A673 (cell line): Measurements from ENCODE around the gene SSNA1. TPM values are rescaled to one million over a fixed set of nuclear protein-coding genes. Genes with fewer than 3 reads are reported as not detected.

Source experiments
- BruUV-seq: library from RNA; stranded (reverse); fragments of 400-500 nt; replicated peaks from 2 replicates; lab custom pipeline; 2021; lab: Mats Ljungman, UMichigan
- CTCF ChIA-PET: fragments of 300-600 bp; sonication (Branson Sonifier 250); formaldehyde crosslinking; loops from one replicate; lab custom pipeline; 2022; ENCODE audit warnings: antibody characterized with exemption; lab: Charles Lee
- POLR2A ChIA-PET: fragments of 300-600 bp; sonication (Branson Sonifier 250); formaldehyde crosslinking; loops from one replicate; lab custom pipeline; 2022; ENCODE audit warnings: antibody characterized with exemption; ENCODE audit not compliant: low non-redundant PET; lab: Charles Lee
- DNase-seq: peaks from one replicate; pipeline ENCODE4 v3.0.0-alpha.2; 2015; ENCODE audit warnings: low spot score
- H3K27ac ChIP-seq: fragments of 200-600 bp; sonication (generic); 2 replicates; pipeline ENCODE4 v1.5.1; 2016; ENCODE audit warnings: mixed run types, low read depth, mild to moderate bottlenecking, mixed read lengths, antibody characterized with exemption, low read length; ENCODE audit not compliant: poor library complexity, severe bottlenecking
- H3K27me3 ChIP-seq: fragments of 200-600 bp; sonication (generic); replicated peaks from 2 replicates; pipeline ENCODE4 v1.6.1; 2017; ENCODE audit warnings: mixed run types, low read depth, mild to moderate bottlenecking, mixed read lengths, antibody characterized with exemption, low read length; ENCODE audit not compliant: insufficient read depth, poor library complexity
- H3K36me3 ChIP-seq: fragments of 200-600 bp; sonication (generic); 2 replicates; pipeline ENCODE4 v1.6.1; 2016; ENCODE audit warnings: mixed run types, mild to moderate bottlenecking, mixed read lengths, antibody characterized with exemption, low read length; ENCODE audit not compliant: insufficient read depth, poor library complexity, severe bottlenecking
- H3K4me1 ChIP-seq: fragments of 200-600 bp; sonication (generic); 2 replicates; pipeline ENCODE4 v1.6.1; 2017; ENCODE audit warnings: mixed run types, mild to moderate bottlenecking, mixed read lengths, antibody characterized with exemption, low read length; ENCODE audit not compliant: insufficient read depth, poor library complexity, severe bottlenecking
- H3K4me3 ChIP-seq: fragments of 200-600 bp; sonication (generic); 2 replicates; pipeline ENCODE4 v1.5.1; 2016; ENCODE audit warnings: low read depth, mixed run types, mild to moderate bottlenecking, mixed read lengths, low read length; ENCODE audit not compliant: poor library complexity, severe bottlenecking
- H3K9me3 ChIP-seq: fragments of 200-600 bp; sonication (generic); 2 replicates; pipeline ENCODE4 v1.6.1; 2016; ENCODE audit warnings: mixed run types, low read depth, mild to moderate bottlenecking, mixed read lengths, antibody characterized with exemption, low read length; ENCODE audit not compliant: poor library complexity, severe bottlenecking
- EZH2 ChIP-seq: fragments of 200-600 bp; sonication (generic); IDR thresholded peaks from 2 replicates; pipeline ENCODE4 v1.6.1; 2017; ENCODE audit warnings: borderline replicate concordance, low read depth, mild to moderate bottlenecking, mixed read lengths, antibody characterized with exemption, low read length; ENCODE audit not compliant: poor library complexity, severe bottlenecking
- intact Hi-C: fragments of 100-400 bp; cut with micrococcal nuclease; formaldehyde crosslinking; loops from one replicate; pipeline ENCODE4 v1.10.0; 2022; ENCODE audit not compliant: unreplicated experiment
- total RNA-seq: library from RNA; stranded (reverse); gene quantifications from 2 replicates; pipeline ENCODE4 v1.2.3, GENCODE V29; 2021
- TF ChIP-seq, protein P1 (sequence below): fragments of 300-800, 200-600 bp; sonication (generic); conservative IDR thresholded peaks from 2 replicates; pipeline ENCODE4 v1.5.1; 2017; ENCODE audit warnings: low read depth, mild to moderate bottlenecking, antibody characterized with exemption, low read length, moderate library complexity, mixed read lengths

The SSNA1 gene
- total RNA-seq, 1 experiment from 2014 or later = 87.3 TPM

DNA sequence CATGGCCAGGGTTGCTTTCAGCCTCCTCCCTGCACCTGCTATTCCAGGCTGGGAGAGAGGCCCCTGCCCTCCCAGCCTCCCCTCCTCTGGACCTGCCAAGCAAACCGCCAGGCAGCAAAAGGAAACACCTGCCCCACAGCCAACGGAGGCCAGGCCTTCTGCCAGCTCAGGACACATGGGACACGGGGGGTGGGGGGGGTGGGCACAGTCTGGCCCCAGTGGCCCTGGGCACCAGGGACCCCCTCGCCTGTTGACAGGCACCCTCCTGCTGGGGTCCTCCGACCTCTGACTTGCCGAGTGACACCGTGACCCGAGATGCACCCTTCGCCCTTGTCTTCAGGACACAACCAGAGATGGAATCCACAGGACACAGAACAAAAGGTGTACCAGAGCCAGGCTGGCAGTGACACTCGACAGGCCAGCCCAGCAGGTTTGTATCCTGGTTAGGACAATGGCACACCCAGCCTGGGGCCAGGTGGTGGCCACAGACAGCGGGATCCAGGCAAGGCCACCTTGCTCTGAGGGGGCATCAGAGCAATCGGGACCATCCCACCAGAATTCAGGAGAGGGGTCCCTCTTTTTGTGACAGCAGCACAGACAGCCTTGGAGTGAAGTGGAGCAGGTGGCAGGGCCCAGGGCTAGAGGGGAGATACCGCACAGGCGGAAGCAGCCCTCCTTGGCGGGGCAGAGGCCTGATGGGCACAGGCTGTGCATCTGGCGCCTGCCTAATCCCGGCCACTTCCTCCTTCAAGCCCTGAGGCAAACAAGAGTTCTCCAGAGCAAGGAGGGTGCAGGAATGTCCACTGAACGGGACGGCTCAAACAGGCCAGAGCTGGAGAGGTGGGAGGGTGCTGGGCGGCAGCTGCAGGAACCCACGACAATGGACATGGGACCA is 15.3 kb upstream of the SSNA1 start:
- H3K4me1 ChIP-seq = peaks cover 3% of the 10 kb centered on the region
- POLR2A ChIA-PET = no interaction called here
- H3K9me3 ChIP-seq = no peaks in the 10 kb centered on the region
- TF ChIP-seq, protein P1, sequence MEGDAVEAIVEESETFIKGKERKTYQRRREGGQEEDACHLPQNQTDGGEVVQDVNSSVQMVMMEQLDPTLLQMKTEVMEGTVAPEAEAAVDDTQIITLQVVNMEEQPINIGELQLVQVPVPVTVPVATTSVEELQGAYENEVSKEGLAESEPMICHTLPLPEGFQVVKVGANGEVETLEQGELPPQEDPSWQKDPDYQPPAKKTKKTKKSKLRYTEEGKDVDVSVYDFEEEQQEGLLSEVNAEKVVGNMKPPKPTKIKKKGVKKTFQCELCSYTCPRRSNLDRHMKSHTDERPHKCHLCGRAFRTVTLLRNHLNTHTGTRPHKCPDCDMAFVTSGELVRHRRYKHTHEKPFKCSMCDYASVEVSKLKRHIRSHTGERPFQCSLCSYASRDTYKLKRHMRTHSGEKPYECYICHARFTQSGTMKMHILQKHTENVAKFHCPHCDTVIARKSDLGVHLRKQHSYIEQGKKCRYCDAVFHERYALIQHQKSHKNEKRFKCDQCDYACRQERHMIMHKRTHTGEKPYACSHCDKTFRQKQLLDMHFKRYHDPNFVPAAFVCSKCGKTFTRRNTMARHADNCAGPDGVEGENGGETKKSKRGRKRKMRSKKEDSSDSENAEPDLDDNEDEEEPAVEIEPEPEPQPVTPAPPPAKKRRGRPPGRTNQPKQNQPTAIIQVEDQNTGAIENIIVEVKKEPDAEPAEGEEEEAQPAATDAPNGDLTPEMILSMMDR = no peak
- TF ChIP-seq EZH2 = no peak
- peaks cover 32% of the 10 kb centered on the region for H3K27me3 ChIP-seq
- no peak overlapping the region for H3K27ac ChIP-seq
- no peak overlapping the region for H3K4me3 ChIP-seq
- DNase-seq = no peak
- CTCF ChIA-PET = interaction anchor here (0.6 kb wide), 2 partner anchors 13 to 29 kb away, joined by 3 read pairs; no protein-coding TSS in a partner anchor
- no peaks in the 10 kb centered on the region for H3K36me3 ChIP-seq
- no TSS peak for BruUV-seq
- intact Hi-C loops = no loop called here

DNA sequence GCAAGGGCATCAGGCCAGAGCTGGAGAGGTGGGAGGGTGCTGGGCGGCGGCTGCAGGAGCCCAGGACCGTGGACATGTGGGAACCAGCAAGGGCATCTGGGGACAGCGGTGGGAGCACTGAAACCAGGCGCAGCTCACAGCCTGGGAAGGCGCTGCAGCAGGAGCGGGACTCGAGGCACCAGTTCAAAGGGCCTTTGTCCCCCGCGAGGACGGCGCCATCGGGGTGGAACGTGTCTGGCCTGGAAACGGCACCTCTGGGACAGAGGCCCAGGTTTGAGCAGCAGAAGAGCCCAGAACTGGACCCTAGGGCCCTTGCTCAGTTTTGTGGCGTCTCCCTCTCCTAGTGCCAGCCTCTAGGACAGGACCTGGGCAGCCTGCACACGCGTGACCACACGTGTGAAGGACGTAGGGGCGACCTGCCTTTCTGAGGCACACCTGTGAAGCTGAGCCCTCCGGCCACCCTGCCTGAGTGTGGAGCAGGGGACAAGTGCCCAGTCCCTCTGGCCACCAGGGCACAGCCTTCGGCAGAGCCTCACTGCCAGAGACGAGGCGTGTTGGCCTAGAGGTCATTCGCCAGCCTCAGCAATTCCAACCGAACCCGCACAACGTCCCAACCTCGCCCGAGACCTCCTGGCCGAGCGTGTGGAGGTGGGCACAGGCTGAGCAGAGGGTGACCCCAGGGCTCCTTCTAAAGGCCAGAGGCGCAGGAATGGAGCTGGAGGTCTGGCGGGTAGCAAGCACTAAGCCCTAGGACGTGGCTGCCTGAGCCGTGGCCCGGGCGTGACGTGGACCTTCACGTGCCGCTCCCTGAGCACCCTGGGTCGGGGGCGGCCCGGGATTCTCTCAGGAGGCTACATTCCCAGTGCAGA is 14.4 kb upstream of the SSNA1 start:
- intact Hi-C loops = no loop called here
- Histone ChIP-seq H3K27me3 (peaks cover 24% of the 10 kb centered on the region), H3K27ac (no peak overlapping the region), H3K4me1 (peaks cover 3% of the 10 kb centered on the region), H3K9me3 (no peaks in the 10 kb centered on the region), H3K36me3 (no peaks in the 10 kb centered on the region), H3K4me3 (no peak overlapping the region)
- POLR2A ChIA-PET = no interaction called here
- TF ChIP-seq, protein P1 = no peak
- TF ChIP-seq EZH2 = no peak
- CTCF ChIA-PET = no interaction called here
- no peak for DNase-seq
- no TSS peak for BruUV-seq

DNA sequence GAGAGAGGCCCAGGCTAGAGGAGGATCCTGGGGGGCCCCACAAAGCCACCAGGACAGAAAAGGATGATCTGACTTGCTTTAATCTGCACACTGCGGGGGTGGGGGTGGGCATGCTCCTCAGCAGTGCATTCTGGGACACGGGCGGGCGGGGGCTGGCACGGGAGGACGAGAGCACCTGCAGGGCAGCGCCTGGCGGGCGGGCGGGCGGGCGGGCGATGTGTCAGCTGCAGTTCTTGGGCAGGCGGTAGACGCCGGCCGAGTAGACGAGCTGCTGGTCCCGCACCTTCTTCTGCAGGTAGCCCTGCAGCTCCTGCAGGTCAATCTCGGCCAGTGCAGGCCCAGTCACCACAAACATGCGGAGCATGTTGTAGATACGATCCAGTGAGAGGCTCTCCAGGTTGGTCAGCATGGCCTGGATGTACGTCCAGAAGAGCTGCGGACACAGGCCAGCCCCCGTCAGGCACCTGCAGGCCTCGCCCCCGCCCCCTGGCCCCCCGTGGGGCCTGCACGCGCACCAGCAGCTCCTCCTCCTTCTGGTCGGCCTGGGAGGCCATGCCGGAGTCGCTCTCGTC is 13.7 kb upstream of the SSNA1 start:
- H3K36me3 ChIP-seq = no peaks in the 10 kb centered on the region
- intact Hi-C loops = no loop called here
- POLR2A ChIA-PET = interaction anchor here (0.6 kb wide), 1 partner anchor 477 kb away, joined by 3 read pairs; no protein-coding TSS in a partner anchor
- no peaks in the 10 kb centered on the region for H3K9me3 ChIP-seq
- TF ChIP-seq, protein P1 = no peak
- no peak for TF ChIP-seq EZH2
- H3K27ac ChIP-seq = no peak overlapping the region
- CTCF ChIA-PET = interaction anchor here (0.6 to 1.3 kb wide), 2 partner anchors 56 to 62 kb away, joined by 3 to 8 read pairs; no protein-coding TSS in a partner anchor
- peaks cover 17% of the 10 kb centered on the region for H3K27me3 ChIP-seq
- H3K4me1 ChIP-seq = peaks cover 3% of the 10 kb centered on the region
- BruUV-seq = no TSS peak
- no peak overlapping the region for H3K4me3 ChIP-seq
- peak; percentile 45 for DNase-seq
